Neural cell (in vitro differentiated cells): Measurements from ENCODE around the gene RGS6. TPM values are rescaled to one million over a fixed set of nuclear protein-coding genes. Genes with fewer than 3 reads are reported as not detected.

Experiments used
- H2AFZ ChIP-seq: fragments of 200-600, 300-800 bp; sonication (generic), shearing (Covaris generic); 2 replicates; pipeline ENCODE4 v1.6.0; 2014; ENCODE audit warnings: low read depth, mild to moderate bottlenecking, antibody characterized with exemption, low read length, moderate library complexity
- H3F3A ChIP-seq: fragments of 200-600 bp; shearing (Covaris generic); 2 replicates; pipeline ENCODE4 v1.6.1; 2016; ENCODE audit warnings: mild to moderate bottlenecking, moderate library complexity, mixed read lengths, antibody characterized with exemption, low read length; ENCODE audit not compliant: insufficient read depth, poor library complexity, severe bottlenecking
- H3K27ac ChIP-seq: fragments of 200-600, 300-800 bp; sonication (generic), shearing (Covaris generic); 2 replicates; pipeline ENCODE4 v1.5.1; 2014; ENCODE audit warnings: mild to moderate bottlenecking, low read length, moderate library complexity
- H3K27me3 ChIP-seq: fragments of 300-800, 200-600 bp; sonication (generic), shearing (Covaris generic); 2 replicates; pipeline ENCODE4 v1.6.0; 2014; ENCODE audit warnings: mild to moderate bottlenecking, low read depth, low read length, moderate library complexity; ENCODE audit not compliant: insufficient read depth
- H3K36me3 ChIP-seq: fragments of 300-800, 200-600 bp; sonication (generic), shearing (Covaris generic); 2 replicates; pipeline ENCODE4 v1.5.1; 2014; ENCODE audit warnings: mild to moderate bottlenecking, antibody characterized with exemption, low read length, moderate library complexity; ENCODE audit not compliant: insufficient read depth
- H3K4me2 ChIP-seq: fragments of 300-800, 200-600 bp; sonication (generic), shearing (Covaris generic); 2 replicates; pipeline ENCODE4 v1.6.0; 2014; ENCODE audit warnings: mild to moderate bottlenecking, low read length
- H3K4me3 ChIP-seq: fragments of 300-800, 200-600 bp; sonication (generic), shearing (Covaris generic); 2 replicates; pipeline ENCODE4 v1.5.1; 2014; ENCODE audit warnings: mild to moderate bottlenecking, low read length, moderate library complexity
- H3K79me2 ChIP-seq: fragments of 200-600 bp; shearing (Covaris generic); replicated peaks from 2 replicates; pipeline ENCODE4 v1.6.0; 2014; ENCODE audit warnings: mild to moderate bottlenecking, low read length, moderate library complexity; ENCODE audit not compliant: insufficient read depth
- H3K9ac ChIP-seq: fragments of 300-800, 200-600 bp; sonication (generic), shearing (Covaris generic); 2 replicates; pipeline ENCODE4 v1.6.1; 2016; ENCODE audit warnings: mild to moderate bottlenecking, low read length, mixed read lengths
- H3K9me2 ChIP-seq: fragments of 200-600 bp; shearing (Covaris generic); 2 replicates; pipeline ENCODE4 v1.6.1; 2016; ENCODE audit warnings: mild to moderate bottlenecking, low read length, mixed read lengths; ENCODE audit not compliant: insufficient read depth
- H3K9me3 ChIP-seq: fragments of 200-600, 300-800 bp; sonication (generic), shearing (Covaris generic); 2 replicates; pipeline ENCODE4 v1.6.1; 2016; ENCODE audit warnings: mild to moderate bottlenecking, mixed run types, low read length, moderate library complexity, mixed read lengths
- H4K20me1 ChIP-seq: fragments of 200-600 bp; shearing (Covaris generic); 2 replicates; pipeline ENCODE4 v1.6.1; 2016; ENCODE audit warnings: mild to moderate bottlenecking, mixed run types; ENCODE audit not compliant: insufficient read depth
- EP300 ChIP-seq: fragments of 450-650 bp; conservative IDR thresholded peaks from 2 replicates; pipeline ENCODE4 v1.6.1; 2014; ENCODE audit warnings: antibody characterized with exemption, mild to moderate bottlenecking, moderate library complexity; ENCODE audit not compliant: poor library complexity, severe bottlenecking
- EZH2 ChIP-seq: fragments of 200-600, 300-800 bp; shearing (Covaris generic), sonication (generic); IDR thresholded peaks from 2 replicates; pipeline ENCODE4 v1.6.1; 2014; ENCODE audit warnings: antibody characterized with exemption, low read length, borderline replicate concordance, mild to moderate bottlenecking; ENCODE audit not compliant: insufficient read depth, poor library complexity, severe bottlenecking
- MXI1 ChIP-seq: fragments of 450-650 bp; conservative IDR thresholded peaks from 2 replicates; pipeline ENCODE4 v1.6.1; 2014; ENCODE audit warnings: antibody characterized with exemption, mild to moderate bottlenecking; ENCODE audit not compliant: poor library complexity, severe bottlenecking
- POLR2AphosphoS5 ChIP-seq: IDR thresholded peaks from 2 replicates; pipeline ENCODE4 v1.6.1; 2012
- RAD21 ChIP-seq: fragments of 450-650 bp; conservative IDR thresholded peaks from 2 replicates; pipeline ENCODE4 v1.6.1; 2014; ENCODE audit warnings: antibody characterized with exemption, mild to moderate bottlenecking, moderate library complexity
- SMC3 ChIP-seq: fragments of 450-650 bp; conservative IDR thresholded peaks from 2 replicates; pipeline ENCODE4 v1.6.1; 2014; ENCODE audit warnings: antibody characterized with exemption, mild to moderate bottlenecking, moderate library complexity; ENCODE audit not compliant: poor library complexity
- TAF1 ChIP-seq: IDR thresholded peaks from 2 replicates; pipeline ENCODE4 v1.6.1; 2012; ENCODE audit warnings: low read depth
- polyA plus RNA-seq: library from polyadenylated mRNA; depleted of rRNA; stranded (reverse); fragments of >200 nt; gene quantifications from 2 replicates; pipeline ENCODE4 v1.2.3, GENCODE V29; 2014
- TF ChIP-seq, protein P1 (sequence below): fragments of 450-650 bp; IDR thresholded peaks from 2 replicates; pipeline ENCODE4 v1.5.1; 2014; ENCODE audit warnings: antibody characterized with exemption, mild to moderate bottlenecking, moderate library complexity; ENCODE audit not compliant: poor library complexity, severe bottlenecking
- TF ChIP-seq, protein P2 (sequence below): IDR thresholded peaks from 2 replicates; pipeline ENCODE4 v1.6.1; 2012; ENCODE audit warnings: borderline replicate concordance

Gene RGS6
- polyA plus RNA-seq, 1 donor from 2014 or later = 7.3 TPM

DNA sequence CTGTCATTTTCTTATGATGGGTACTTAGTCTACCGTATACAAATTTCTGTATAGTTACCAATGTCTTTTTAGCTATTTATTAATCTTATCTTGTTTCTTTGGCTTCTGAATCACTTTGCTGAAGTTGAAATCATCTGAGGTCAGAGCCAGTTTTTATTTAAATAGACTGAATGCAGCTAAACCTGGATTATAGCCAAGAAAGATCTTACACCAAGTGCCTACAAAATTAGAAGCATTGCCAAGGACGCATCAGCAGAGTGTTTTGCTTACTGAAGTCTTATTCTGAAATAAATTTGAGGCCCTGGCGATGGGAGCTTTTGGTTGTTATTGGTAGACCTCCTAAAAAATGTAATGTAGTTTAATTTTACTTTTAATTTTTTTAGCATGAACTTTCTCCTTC lies 128.2 kb downstream of the RGS6 start:
- TF ChIP-seq, protein P1, sequence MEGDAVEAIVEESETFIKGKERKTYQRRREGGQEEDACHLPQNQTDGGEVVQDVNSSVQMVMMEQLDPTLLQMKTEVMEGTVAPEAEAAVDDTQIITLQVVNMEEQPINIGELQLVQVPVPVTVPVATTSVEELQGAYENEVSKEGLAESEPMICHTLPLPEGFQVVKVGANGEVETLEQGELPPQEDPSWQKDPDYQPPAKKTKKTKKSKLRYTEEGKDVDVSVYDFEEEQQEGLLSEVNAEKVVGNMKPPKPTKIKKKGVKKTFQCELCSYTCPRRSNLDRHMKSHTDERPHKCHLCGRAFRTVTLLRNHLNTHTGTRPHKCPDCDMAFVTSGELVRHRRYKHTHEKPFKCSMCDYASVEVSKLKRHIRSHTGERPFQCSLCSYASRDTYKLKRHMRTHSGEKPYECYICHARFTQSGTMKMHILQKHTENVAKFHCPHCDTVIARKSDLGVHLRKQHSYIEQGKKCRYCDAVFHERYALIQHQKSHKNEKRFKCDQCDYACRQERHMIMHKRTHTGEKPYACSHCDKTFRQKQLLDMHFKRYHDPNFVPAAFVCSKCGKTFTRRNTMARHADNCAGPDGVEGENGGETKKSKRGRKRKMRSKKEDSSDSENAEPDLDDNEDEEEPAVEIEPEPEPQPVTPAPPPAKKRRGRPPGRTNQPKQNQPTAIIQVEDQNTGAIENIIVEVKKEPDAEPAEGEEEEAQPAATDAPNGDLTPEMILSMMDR = no peak
- TF ChIP-seq RAD21 = no peak
- TF ChIP-seq MXI1 = no peak
- no peak for TF ChIP-seq POLR2AphosphoS5
- TF ChIP-seq EZH2 = no peak
- no peak for TF ChIP-seq EP300
- TF ChIP-seq TAF1 = no peak
- TF ChIP-seq, protein P2, sequence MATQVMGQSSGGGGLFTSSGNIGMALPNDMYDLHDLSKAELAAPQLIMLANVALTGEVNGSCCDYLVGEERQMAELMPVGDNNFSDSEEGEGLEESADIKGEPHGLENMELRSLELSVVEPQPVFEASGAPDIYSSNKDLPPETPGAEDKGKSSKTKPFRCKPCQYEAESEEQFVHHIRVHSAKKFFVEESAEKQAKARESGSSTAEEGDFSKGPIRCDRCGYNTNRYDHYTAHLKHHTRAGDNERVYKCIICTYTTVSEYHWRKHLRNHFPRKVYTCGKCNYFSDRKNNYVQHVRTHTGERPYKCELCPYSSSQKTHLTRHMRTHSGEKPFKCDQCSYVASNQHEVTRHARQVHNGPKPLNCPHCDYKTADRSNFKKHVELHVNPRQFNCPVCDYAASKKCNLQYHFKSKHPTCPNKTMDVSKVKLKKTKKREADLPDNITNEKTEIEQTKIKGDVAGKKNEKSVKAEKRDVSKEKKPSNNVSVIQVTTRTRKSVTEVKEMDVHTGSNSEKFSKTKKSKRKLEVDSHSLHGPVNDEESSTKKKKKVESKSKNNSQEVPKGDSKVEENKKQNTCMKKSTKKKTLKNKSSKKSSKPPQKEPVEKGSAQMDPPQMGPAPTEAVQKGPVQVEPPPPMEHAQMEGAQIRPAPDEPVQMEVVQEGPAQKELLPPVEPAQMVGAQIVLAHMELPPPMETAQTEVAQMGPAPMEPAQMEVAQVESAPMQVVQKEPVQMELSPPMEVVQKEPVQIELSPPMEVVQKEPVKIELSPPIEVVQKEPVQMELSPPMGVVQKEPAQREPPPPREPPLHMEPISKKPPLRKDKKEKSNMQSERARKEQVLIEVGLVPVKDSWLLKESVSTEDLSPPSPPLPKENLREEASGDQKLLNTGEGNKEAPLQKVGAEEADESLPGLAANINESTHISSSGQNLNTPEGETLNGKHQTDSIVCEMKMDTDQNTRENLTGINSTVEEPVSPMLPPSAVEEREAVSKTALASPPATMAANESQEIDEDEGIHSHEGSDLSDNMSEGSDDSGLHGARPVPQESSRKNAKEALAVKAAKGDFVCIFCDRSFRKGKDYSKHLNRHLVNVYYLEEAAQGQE = no peak
- TF ChIP-seq SMC3 = no peak
- H2AFZ ChIP-seq = no peak overlapping the region
- no peaks in the 10 kb centered on the region for H3K27me3 ChIP-seq
- H3K79me2 ChIP-seq = no peaks in the 10 kb centered on the region
- H3F3A ChIP-seq = no peaks in the 10 kb centered on the region
- H3K9me3 ChIP-seq = no peaks in the 10 kb centered on the region
- no peak overlapping the region for H3K4me3 ChIP-seq
- no peaks in the 10 kb centered on the region for H3K9me2 ChIP-seq
- H3K4me2 ChIP-seq = no peak overlapping the region
- no peaks in the 10 kb centered on the region for H3K36me3 ChIP-seq
- H4K20me1 ChIP-seq = no peaks in the 10 kb centered on the region
- H3K27ac ChIP-seq = no peak overlapping the region
- H3K9ac ChIP-seq = no peak overlapping the region

DNA sequence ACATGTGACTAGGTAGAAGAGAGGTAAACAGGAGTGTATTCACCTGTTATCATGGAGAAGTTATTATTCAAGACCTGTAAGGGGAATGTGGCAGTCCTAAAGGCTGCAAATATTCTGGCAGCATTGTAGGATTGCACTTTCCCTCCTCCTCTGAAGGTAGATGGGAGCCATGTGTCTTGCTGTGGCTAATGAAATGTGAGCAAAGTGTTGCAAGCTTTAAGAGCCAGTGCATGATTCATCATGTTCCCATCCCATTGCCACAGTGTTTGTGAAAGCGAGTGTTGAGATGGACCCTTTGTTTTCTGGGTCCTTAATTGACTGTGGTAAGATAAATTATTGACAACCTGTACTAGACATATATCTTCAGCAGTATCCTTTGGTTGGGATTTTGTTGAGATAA lies 128.7 kb downstream of the RGS6 start:
- no peak overlapping the region for H2AFZ ChIP-seq
- H3K36me3 ChIP-seq = no peaks in the 10 kb centered on the region
- no peak overlapping the region for H3K9ac ChIP-seq
- TF ChIP-seq SMC3 (no peak), RAD21 (no peak), MXI1 (no peak), EZH2 (no peak)
- H3K9me3 ChIP-seq = no peaks in the 10 kb centered on the region
- H4K20me1 ChIP-seq = no peaks in the 10 kb centered on the region
- H3K4me3 ChIP-seq = no peak overlapping the region
- H3K9me2 ChIP-seq = no peaks in the 10 kb centered on the region
- no peaks in the 10 kb centered on the region for H3K79me2 ChIP-seq
- no peaks in the 10 kb centered on the region for H3F3A ChIP-seq
- H3K27me3 ChIP-seq = no peaks in the 10 kb centered on the region
- H3K4me2 ChIP-seq = no peak overlapping the region
- no peak overlapping the region for H3K27ac ChIP-seq

DNA sequence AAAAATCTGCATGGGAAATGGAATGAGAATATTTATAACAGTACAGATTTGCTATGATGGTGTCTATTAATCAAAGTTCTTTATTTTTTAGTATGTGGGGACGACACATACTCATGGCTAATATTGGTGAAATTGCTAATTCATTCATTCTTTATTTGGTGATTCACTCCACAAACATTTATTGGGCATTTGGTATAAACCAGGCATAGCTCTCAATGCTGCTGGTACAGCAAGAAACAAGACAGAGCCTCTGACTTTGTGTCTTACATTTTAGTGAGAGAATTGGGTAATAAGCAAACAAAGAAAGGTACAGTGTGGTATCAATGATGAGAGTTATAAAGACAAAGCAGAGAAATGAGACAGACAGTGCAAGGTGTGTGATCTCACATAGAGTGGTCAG lies 129.5 kb downstream of the RGS6 start:
- Histone ChIP-seq H3K9ac (no peak overlapping the region), H3K9me2 (no peaks in the 10 kb centered on the region), H2AFZ (no peak overlapping the region), H3K4me3 (no peak overlapping the region), H3K4me2 (no peak overlapping the region), H3K36me3 (no peaks in the 10 kb centered on the region), H3K27me3 (no peaks in the 10 kb centered on the region), H3F3A (no peaks in the 10 kb centered on the region), H3K79me2 (no peaks in the 10 kb centered on the region), H3K9me3 (no peaks in the 10 kb centered on the region), H3K27ac (no peak overlapping the region), H4K20me1 (no peaks in the 10 kb centered on the region)
- TF ChIP-seq MXI1 (no peak), EP300 (no peak), POLR2AphosphoS5 (no peak), EZH2 (no peak), RAD21 (no peak), SMC3 (no peak), TAF1 (no peak)
- TF ChIP-seq, protein P1 = no peak
- TF ChIP-seq, protein P2 = no peak
